ENCODE measurements around the gene PACRG.

DNA sequence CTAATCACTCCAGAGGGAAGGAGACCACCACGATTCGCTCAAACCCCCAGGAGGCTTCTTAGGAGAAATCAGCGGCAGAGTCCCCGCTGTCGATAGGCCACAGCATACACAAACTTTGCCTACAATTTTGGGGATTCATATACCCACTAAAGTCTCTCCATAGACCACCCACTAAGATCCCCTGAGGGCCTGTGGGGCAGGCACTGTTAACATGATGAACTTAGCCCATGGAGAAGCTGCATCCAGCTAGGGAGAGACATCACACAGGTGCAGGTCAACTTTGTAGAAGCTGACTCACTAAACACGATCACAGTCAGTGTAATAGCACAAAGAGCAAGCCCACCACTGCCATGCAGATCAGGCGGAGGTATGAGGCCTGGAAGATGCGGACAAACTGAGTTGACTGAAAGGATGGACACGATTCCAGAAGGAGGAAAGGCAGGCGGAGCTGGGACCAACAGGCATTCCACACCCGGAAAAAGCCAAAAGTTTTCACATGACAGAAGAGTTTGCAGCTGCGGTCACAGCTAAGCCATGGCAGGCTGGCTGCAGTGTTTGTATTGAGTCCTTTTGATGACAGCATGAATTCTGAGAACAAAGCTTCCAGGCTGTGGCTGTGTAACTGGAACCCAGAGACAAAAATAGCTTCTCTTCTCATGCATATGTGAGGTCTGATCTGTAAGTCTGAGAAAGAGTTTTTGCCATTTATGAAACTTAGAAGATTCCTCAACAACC lies 611.1 kb downstream of the PACRG start:
- TF ChIP-seq, protein P1, sequence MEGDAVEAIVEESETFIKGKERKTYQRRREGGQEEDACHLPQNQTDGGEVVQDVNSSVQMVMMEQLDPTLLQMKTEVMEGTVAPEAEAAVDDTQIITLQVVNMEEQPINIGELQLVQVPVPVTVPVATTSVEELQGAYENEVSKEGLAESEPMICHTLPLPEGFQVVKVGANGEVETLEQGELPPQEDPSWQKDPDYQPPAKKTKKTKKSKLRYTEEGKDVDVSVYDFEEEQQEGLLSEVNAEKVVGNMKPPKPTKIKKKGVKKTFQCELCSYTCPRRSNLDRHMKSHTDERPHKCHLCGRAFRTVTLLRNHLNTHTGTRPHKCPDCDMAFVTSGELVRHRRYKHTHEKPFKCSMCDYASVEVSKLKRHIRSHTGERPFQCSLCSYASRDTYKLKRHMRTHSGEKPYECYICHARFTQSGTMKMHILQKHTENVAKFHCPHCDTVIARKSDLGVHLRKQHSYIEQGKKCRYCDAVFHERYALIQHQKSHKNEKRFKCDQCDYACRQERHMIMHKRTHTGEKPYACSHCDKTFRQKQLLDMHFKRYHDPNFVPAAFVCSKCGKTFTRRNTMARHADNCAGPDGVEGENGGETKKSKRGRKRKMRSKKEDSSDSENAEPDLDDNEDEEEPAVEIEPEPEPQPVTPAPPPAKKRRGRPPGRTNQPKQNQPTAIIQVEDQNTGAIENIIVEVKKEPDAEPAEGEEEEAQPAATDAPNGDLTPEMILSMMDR (conservative IDR thresholded peaks at IDR 0.05 in 1 of 2, IDR thresholded peaks at IDR 0.05 in 1 of 2; ENCODE audit: extremely low read depth in 1 of 2, insufficient read depth in 1 of 2, low read depth in 1 of 2, low read length in 2 of 2), result no peak
- TF ChIP-seq EZH2 (IDR thresholded peaks at IDR 0.05; ENCODE audit: borderline replicate concordance, low read length), result no peak
